Subcutaneous preadipocyte (primary cell): Measurements from ENCODE around the gene SLC22A5. TPM values are rescaled to one million over a fixed set of nuclear protein-coding genes. Genes with fewer than 3 reads are reported as not detected.

Experiments
- small RNA-seq: library from RNA; depleted of rRNA; stranded (forward); fragments of <200 nt; gene quantifications from one replicate; pipeline ENCODE3, GENCODE V24; 2012
- total RNA-seq: library from RNA; depleted of rRNA; stranded (reverse); fragments of >200 nt; gene quantifications from 2 replicates; pipeline ENCODE4 v1.2.3, GENCODE V29; 2012

Gene SLC22A5
- 3.1 and 5.1 TPM in 2 replicates for total RNA-seq

DNA sequence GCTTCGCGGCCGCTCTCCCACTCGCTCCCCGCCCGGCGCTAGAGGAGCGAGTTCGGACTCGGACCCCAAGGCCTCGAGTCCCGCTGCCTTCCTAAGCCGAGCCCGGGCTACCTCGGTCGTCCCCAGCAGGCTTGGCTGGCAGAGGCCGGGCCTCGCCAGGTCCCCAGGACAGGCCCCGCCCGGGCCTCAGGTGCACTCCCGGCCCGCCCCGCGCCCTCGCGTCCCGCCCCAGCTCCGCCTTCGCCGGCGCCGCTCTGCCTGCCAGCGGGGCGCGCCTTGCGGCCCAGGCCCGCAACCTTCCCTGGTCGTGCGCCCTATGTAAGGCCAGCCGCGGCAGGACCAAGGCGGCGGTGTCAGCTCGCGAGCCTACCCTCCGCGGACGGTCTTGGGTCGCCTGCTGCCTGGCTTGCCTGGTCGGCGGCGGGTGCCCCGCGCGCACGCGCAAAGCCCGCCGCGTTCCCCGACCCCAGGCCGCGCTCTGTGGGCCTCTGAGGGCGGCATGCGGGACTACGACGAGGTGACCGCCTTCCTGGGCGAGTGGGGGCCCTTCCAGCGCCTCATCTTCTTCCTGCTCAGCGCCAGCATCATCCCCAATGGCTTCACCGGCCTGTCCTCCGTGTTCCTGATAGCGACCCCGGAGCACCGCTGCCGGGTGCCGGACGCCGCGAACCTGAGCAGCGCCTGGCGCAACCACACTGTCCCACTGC, at the start of gene SLC22A5:
Gene SLC22A5 (plus strand): TSS at position 237 of the 707 bp plus-strand sequence. CDS start 263 bp downstream, at position 500.

Small RNAs within 50 kb of the gene (small RNA-seq; reads per million reads assigned to genes)
- gene MIR3936 = not detected

Other genes with a start within 250 kb of the SLC22A5 start
- gene P4HA2, start 141.9 kb upstream of the SLC22A5 start, total RNA-seq = 69.0 and 107 TPM in 2 replicates
- 33.6 and 62.1 TPM in 2 replicates for gene PDLIM4, start 112.0 kb upstream of the SLC22A5 start, total RNA-seq
- gene SLC22A4, start 75.3 kb upstream of the SLC22A5 start, total RNA-seq = 4.4 and 5.1 TPM in 2 replicates
- gene IRF1, start 121.1 kb downstream of the SLC22A5 start, total RNA-seq = 11.0 and 15.6 TPM in 2 replicates
- gene IL5, start 173.8 kb downstream of the SLC22A5 start, total RNA-seq = not detected in 2 replicates
- 30.5 and 36.0 TPM in 2 replicates for gene RAD50, start 187.3 kb downstream of the SLC22A5 start, total RNA-seq